ENCODE data around the gene RUNX1.

RUNX1 gene

GRCh38 chr21:35032474-35033263 lies 16.4 kb downstream of the RUNX1 start:
- ATAC-seq: no peak

GRCh38 chr21:35028451-35028978 lies 20.6 kb downstream of the RUNX1 start:
- no peak for ATAC-seq
- TF ChIP-seq CREB5 (CRISPR knock-in tag; IDR thresholded peaks at IDR 0.05; ENCODE audit: low read depth) (no peak), ISL1 (CRISPR knock-in tag; IDR thresholded peaks at IDR 0.05) (no peak), RARB (CRISPR knock-in tag; IDR thresholded peaks at IDR 0.05) (no peak), PPARA (CRISPR knock-in tag; IDR thresholded peaks at IDR 0.05; ENCODE audit: borderline replicate concordance) (no peak), GLIS3 (CRISPR knock-in tag; IDR thresholded peaks at IDR 0.05) (no peak), CSRNP3 (CRISPR knock-in tag; IDR thresholded peaks at IDR 0.05) (no peak)

More at GRCh38 chr21:35032474-35033263, 16.4 kb downstream of the RUNX1 start:
- no peak for TF ChIP-seq ARNTL (CRISPR knock-in tag; IDR thresholded peaks at IDR 0.05; ENCODE audit: borderline replicate concordance, low read depth)
- TF ChIP-seq CSRNP3 (CRISPR knock-in tag; IDR thresholded peaks at IDR 0.05): no peak
- TF ChIP-seq TCF4 (CRISPR knock-in tag; IDR thresholded peaks at IDR 0.05; ENCODE audit: borderline replicate concordance): no peak
- TF ChIP-seq CSDC2 (CRISPR knock-in tag; IDR thresholded peaks at IDR 0.05): no peak
- TF ChIP-seq GLIS3 (CRISPR knock-in tag; IDR thresholded peaks at IDR 0.05): no peak
- no peak for TF ChIP-seq CREB5 (CRISPR knock-in tag; IDR thresholded peaks at IDR 0.05; ENCODE audit: low read depth)
- no peak for TF ChIP-seq PPARA (CRISPR knock-in tag; IDR thresholded peaks at IDR 0.05; ENCODE audit: borderline replicate concordance)
- no peak for TF ChIP-seq SNAI2 (CRISPR knock-in tag; IDR thresholded peaks at IDR 0.05)
- no peak for TF ChIP-seq RARB (CRISPR knock-in tag; IDR thresholded peaks at IDR 0.05)
- no peak for TF ChIP-seq ESRRG (CRISPR knock-in tag; IDR thresholded peaks at IDR 0.05)
- TF ChIP-seq ZC3H10 (CRISPR knock-in tag; IDR thresholded peaks at IDR 0.05): no peak
- no peak for TF ChIP-seq ISL1 (CRISPR knock-in tag; IDR thresholded peaks at IDR 0.05)
- no peak for TF ChIP-seq ZNF70 (CRISPR knock-in tag; IDR thresholded peaks at IDR 0.05)
- TF ChIP-seq TSHZ2 (CRISPR knock-in tag; IDR thresholded peaks at IDR 0.05): no peak
- TF ChIP-seq ZNF8 (CRISPR knock-in tag; IDR thresholded peaks at IDR 0.05): no peak
- no peak for TF ChIP-seq BACH2 (CRISPR knock-in tag; IDR thresholded peaks at IDR 0.05; ENCODE audit: borderline replicate concordance)

GRCh38 chr21:35027563-35028450 lies 21.3 kb downstream of the RUNX1 start:
- TF ChIP-seq CSDC2 (CRISPR knock-in tag; IDR thresholded peaks at IDR 0.05): no peak
- TF ChIP-seq ZC3H10 (CRISPR knock-in tag; IDR thresholded peaks at IDR 0.05): no peak
- no peak for TF ChIP-seq ZFP30 (CRISPR knock-in tag; IDR thresholded peaks at IDR 0.05)
- no peak for TF ChIP-seq ARNTL (CRISPR knock-in tag; IDR thresholded peaks at IDR 0.05; ENCODE audit: borderline replicate concordance, low read depth)
- no peak for TF ChIP-seq GLIS3 (CRISPR knock-in tag; IDR thresholded peaks at IDR 0.05)
- TF ChIP-seq TOX (CRISPR knock-in tag; IDR thresholded peaks at IDR 0.05; ENCODE audit: borderline replicate concordance): no peak
- no peak for TF ChIP-seq ZNF565 (CRISPR knock-in tag; conservative IDR thresholded peaks at IDR 0.05; ENCODE audit: low read depth)
- TF ChIP-seq ZNF70 (CRISPR knock-in tag; IDR thresholded peaks at IDR 0.05): no peak
- TF ChIP-seq TSHZ2 (CRISPR knock-in tag; IDR thresholded peaks at IDR 0.05): no peak
- TF ChIP-seq PPARA (CRISPR knock-in tag; IDR thresholded peaks at IDR 0.05; ENCODE audit: borderline replicate concordance): no peak
- TF ChIP-seq ESRRG (CRISPR knock-in tag; IDR thresholded peaks at IDR 0.05): no peak
- ATAC-seq: no peak

All from SK-N-SH treated with all-trans-retinoic acid at 6 μM for 48 hours (cell line).